GM08714 (cell line): ENCODE measurements around the gene DNAJC8.

ENCODE experiments used
- H3K4me3 ChIP-seq: fragments of 200-500 bp; sonication (Bioruptor generic); 2 replicates; pipeline ENCODE4 v1.5.1; 2014; ENCODE audit warnings: mild to moderate bottlenecking, low read length, inconsistent platforms
- ZNF274 ChIP-seq: IDR thresholded peaks from 2 replicates; pipeline ENCODE4 v1.6.1; 2012; ENCODE audit warnings: mild to moderate bottlenecking, low read depth, low read length

DNAJC8 gene, protein sequence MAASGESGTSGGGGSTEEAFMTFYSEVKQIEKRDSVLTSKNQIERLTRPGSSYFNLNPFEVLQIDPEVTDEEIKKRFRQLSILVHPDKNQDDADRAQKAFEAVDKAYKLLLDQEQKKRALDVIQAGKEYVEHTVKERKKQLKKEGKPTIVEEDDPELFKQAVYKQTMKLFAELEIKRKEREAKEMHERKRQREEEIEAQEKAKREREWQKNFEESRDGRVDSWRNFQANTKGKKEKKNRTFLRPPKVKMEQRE

DNA sequence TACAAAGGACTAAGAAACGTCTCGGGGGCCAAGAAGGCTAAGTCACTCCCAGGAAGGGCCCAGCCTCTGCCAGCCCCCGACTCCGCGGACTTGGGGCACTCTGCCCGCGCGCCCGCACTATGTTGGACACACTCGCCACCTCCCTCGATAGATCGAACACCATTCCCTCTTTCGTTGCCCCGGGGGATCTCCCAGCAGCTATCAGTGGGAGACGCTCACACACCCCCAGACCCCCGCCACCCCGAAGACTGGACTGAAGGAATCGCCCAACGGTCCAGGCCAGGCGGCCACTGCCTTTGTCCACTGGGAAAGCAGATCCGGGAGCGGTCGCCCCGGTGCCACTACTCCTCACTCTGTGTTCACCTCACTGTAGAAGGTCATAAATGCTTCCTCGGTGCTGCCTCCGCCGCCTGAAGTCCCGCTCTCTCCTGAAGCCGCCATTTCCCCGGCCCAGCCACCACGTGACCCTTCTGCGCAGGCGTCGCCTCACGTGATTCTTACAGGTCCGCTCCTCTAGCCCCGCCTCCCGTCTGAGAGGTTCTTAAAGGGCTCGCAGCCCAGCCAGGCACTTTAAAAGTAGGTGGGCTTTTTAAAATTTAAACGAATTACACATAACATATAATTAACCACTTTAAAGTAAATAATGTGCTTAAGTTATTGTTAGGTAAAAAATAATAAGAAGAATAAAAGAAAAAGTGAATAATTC is at the start of gene DNAJC8:
TSS of gene DNAJC8 (minus strand) at position 472 of the 706 bp plus-strand sequence. CDS start at position 441, 31 bp downstream.
- no peak for TF ChIP-seq ZNF274
- H3K4me3 ChIP-seq, result peak within 1 kb of the TSS; percentile 85

- TF ChIP-seq ZNF274, result no peak
- no peak overlapping the region for H3K4me3 ChIP-seq
Observed at GRCh38 chr1:28281608-28282425, 49.0 kb upstream of the DNAJC8 start.

GRCh38 chr1:28280977-28281381 is 48.1 kb upstream of the DNAJC8 start:
- no peak overlapping the region for H3K4me3 ChIP-seq
- TF ChIP-seq ZNF274, result no peak

DNA sequence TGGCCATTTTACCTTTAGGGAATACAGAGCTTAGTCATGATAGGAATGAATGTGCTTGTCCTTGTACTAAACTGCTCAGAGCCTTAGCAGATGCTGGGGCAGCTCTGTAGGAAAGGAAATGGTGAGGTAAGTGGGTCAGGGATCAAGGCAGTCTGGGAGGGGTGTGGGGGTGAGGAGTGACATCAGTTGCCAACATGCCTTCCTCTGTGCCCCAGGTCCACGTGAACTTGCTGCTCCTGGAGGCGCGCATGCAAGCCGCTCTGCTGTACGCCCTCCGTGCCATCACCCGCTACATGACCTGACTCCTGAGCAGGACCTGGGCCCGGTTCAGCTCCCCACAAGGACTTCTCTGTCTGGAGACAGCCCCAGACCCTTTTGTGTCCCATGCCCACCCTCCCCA is 47.7 kb upstream of the DNAJC8 start:
- no peak overlapping the region for H3K4me3 ChIP-seq
- no peak for TF ChIP-seq ZNF274

DNA sequence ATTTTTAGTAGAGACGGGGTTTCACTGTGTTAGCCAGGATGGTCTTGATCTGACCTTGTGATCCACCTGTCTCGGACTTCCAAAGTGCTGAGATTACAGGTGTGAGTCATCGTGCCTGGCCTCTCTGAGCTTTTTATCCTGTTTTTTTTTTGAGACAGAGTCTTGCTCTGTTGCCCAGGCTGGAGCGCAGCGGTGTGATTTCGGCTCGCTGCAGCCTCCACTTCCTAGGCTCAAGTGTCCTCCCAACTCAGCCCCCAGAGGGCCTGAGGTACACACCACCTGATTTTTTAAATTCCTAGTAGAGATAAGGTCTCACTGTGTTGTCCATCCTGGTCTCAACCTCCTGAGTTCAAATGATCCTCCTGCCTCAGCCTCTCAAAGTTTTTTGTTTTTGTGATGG is 46.9 kb upstream of the DNAJC8 start:
- no peak overlapping the region for H3K4me3 ChIP-seq
- no peak for TF ChIP-seq ZNF274

DNA sequence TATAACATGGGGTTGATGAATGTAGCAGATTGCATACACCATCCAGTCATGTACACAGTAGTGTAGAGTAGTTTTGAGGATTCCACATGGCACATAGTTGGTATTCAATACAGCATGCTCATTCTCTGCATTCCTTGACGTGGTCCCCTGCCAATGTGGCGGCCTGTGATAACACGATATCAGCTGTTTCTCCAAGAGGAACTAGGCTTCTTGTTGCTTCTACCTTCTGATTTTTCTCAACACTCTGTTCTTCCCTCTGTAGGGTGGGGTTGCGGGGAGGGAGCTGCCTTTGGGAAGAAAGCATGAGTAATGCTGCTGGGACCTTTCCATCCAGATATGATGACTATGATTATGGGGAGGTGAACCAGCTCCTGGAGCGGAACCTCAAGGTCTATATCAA is 45.9 kb upstream of the DNAJC8 start:
- TF ChIP-seq ZNF274, result no peak
- no peak overlapping the region for H3K4me3 ChIP-seq

DNA sequence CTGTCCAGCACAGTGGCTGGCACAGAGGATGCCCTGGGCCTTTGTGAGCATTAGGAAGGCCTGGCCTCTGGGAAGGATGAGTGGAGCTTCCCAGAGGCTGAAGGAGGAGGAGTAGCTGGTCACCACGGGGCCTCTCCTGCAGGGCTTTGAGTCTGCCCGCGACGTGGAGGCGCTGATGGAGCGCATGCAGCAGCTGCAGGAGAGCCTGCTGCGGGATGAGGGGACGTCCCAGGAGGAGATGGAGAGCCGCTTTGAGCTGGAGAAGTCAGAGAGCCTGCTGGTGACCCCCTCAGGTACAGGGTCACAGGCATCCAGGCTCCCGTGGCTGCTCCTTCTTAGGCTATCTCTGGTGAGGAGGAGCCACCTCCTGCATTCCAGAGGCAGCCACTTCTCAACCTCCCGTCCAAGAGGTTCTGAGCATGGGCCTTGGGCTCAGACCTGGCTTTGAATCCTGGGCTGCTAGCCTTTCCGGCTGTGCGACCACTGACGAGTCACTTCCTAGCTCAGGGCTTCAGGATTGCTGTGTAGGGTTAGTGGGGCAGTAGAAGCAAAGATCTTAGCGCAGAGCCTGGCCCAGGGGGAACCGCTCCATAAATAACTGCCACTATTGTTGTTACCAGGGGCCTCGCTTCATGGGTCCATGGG is 40.5 kb upstream of the DNAJC8 start:
- no peak for TF ChIP-seq ZNF274
- H3K4me3 ChIP-seq, result no peak overlapping the region

- TF ChIP-seq ZNF274, result no peak
- H3K4me3 ChIP-seq, result no peak overlapping the region
Observed at GRCh38 chr1:28272215-28272852, 39.5 kb upstream of the DNAJC8 start.

- no peak overlapping the region for H3K4me3 ChIP-seq
- TF ChIP-seq ZNF274, result no peak
Observed at GRCh38 chr1:28269529-28269928, 36.7 kb upstream of the DNAJC8 start.

DNA sequence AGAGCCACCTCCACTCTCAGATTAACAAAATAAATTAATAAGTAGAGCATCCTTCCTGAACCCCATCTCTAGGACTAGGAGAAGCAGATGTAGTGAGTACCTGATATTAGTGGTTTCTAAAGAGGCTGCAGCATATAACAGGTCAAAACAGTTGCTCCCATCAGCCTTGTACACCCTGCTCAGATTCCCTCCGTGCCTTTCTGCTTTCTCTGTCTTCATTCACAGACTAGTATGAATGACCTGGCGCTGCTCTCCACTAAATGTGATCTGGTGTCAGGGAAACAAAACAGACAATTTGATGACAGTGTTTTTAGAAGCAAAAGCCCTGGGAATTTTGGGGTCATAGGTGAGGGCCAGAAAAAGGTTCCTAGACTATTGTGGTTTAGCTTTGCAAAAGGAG is 34.8 kb upstream of the DNAJC8 start:
- TF ChIP-seq ZNF274, result no peak
- H3K4me3 ChIP-seq, result no peak overlapping the region

DNA sequence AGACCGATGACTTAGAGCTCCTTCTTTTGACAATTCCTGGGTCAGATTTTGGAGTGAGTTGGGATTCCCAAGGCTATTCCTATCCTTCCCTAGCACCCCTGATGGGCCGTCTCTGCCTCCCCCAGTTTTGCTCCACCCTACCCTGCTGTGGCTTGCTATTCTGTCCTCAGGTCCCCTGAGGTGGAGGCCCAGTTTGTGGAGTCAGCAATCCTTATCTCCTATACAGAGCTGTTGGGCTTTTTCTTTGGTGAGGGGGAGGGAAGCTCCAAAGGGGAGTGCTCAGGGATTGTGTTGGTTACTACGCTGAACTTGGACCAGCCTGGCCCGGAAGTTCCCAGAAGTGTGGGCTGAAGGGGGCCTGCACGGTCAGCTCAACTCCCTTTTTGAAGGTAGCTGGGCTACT is 34.1 kb upstream of the DNAJC8 start:
- no peak for TF ChIP-seq ZNF274
- no peak overlapping the region for H3K4me3 ChIP-seq

DNA sequence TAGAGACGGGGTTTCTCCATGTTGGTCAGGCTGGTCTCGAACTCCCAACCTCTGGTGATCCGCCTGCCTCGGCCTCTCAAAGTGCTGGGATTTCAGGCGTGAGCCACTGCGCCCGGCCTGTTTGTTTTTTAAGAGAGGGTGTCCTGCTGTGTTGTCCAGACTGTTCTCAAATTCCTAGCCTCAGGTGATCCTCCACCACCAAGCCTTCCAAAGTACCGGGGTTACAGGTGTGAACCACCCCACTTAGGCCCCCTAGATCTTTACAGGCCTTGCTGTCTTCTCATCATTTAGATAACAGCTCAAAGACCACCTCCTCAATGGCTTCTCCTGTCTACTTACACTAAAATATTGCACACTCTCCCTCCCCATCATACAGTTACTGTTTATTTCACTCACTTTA is 32.7 kb upstream of the DNAJC8 start:
- H3K4me3 ChIP-seq, result no peak overlapping the region
- no peak for TF ChIP-seq ZNF274

DNA sequence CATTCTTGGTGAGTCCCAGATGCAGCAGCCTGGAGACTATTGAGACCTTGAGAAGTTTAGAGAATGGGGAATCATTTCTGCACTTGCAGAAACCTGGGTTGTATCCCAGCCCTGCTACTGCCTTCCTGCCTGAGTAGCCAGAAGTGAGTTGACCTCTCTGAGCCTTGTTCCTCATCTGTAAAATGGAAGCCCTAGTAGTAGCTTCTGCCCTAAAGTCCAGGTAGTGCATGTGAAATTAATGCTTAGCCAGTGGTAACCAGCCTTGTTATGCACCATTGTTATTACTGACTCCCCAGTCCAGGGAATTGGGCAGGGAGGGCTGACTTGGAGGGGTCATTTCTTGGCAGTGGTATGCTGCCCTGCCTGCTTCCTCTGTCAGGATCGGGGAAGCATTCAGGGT is 32.1 kb upstream of the DNAJC8 start:
- no peak overlapping the region for H3K4me3 ChIP-seq
- no peak for TF ChIP-seq ZNF274

DNA sequence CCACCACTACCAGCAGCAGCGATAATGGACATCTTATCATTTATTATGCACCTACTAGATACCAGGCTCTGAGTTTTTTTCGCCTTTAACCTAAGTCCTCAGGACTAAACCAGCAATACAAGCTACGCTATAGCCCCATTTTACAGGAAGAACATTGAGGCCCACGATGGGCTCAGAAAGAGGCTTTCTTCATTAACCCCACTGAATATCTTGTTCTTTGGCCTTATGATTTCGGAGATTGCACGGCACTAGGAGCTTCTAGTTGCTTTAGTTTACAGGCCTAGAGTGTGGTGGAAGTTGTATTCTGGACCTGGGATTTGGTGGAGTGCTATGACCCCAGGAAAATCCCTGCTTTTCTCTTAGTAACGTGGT is 28.0 kb upstream of the DNAJC8 start:
- H3K4me3 ChIP-seq, result peak overlapping the region; percentile 89
- TF ChIP-seq ZNF274, result no peak
